Measurements from ENCODE around the gene KLHL36. TPM values are rescaled to one million over a fixed set of nuclear protein-coding genes. Genes with fewer than 3 reads are reported as not detected.

KLHL36 gene
- total and polyA plus RNA-seq, 9 of the 15 experiments (the other 6 are each of a cell fraction or from before 2014, with no cell fraction given), result 2.1 to 51.2 (median 18.5) TPM

GRCh38 chr16:84700446-84701300 lies 52.4 kb downstream of the KLHL36 start (continued):
- no peak for TF ChIP-seq ZNF280A (IDR thresholded peaks at IDR 0.05; ENCODE audit: low read depth, partially characterized antibody)
- no peak for TF ChIP-seq E4F1 (CRISPR knock-in tag; IDR thresholded peaks at IDR 0.05; ENCODE audit: borderline replicate concordance)
- TF ChIP-seq HDGF (IDR thresholded peaks at IDR 0.05), result no peak
- TF ChIP-seq NCOA1 (IDR thresholded peaks at IDR 0.05; ENCODE audit: low read depth), result no peak
- TF ChIP-seq HMG20B (CRISPR knock-in tag; IDR thresholded peaks at IDR 0.05), result no peak
- no peak for TF ChIP-seq ZNF57 (CRISPR knock-in tag; IDR thresholded peaks at IDR 0.05)
- TF ChIP-seq TGIF2 (CRISPR knock-in tag; IDR thresholded peaks at IDR 0.05), result no peak
- no peak for TF ChIP-seq THRA (IDR thresholded peaks at IDR 0.05)
- no peak for TF ChIP-seq CEBPB (tag; IDR thresholded peaks at IDR 0.05)
- no peak for TF ChIP-seq ZNF274 (IDR thresholded peaks at IDR 0.05; ENCODE audit: borderline replicate concordance, low read depth, low read length)
- TF ChIP-seq ZNF23 (CRISPR knock-in tag; IDR thresholded peaks at IDR 0.05), result no peak
- no peak for TF ChIP-seq CBX2 (IDR thresholded peaks at IDR 0.05; ENCODE audit: insufficient read depth, low read length, poor library complexity, severe bottlenecking)
- peak; percentile 32; the same call in 1 of the 2 replicates for TF ChIP-seq EGR1 (conservative IDR thresholded peaks at IDR 0.05)
- no peak for TF ChIP-seq MBD1 (CRISPR knock-in tag; IDR thresholded peaks at IDR 0.05)
- no peak for TF ChIP-seq MECOM (CRISPR knock-in tag; IDR thresholded peaks at IDR 0.05)
- TF ChIP-seq NR2C2 (CRISPR knock-in tag; IDR thresholded peaks at IDR 0.05), result no peak
- TF ChIP-seq NR2C2 (tag; IDR thresholded peaks at IDR 0.05), result 0 out of 2 replicates have a peak, but pooled peaks have one; percentile 16
- no peak for TF ChIP-seq HDAC3 (IDR thresholded peaks at IDR 0.05; ENCODE audit: borderline replicate concordance, partially characterized antibody)
- 0 out of 2 replicates have a peak, but pooled peaks have one; percentile 6 for TF ChIP-seq RBFOX2 (IDR thresholded peaks at IDR 0.05; ENCODE audit: low read depth, low read length)
- TF ChIP-seq CTBP1 (IDR thresholded peaks at IDR 0.05; ENCODE audit: borderline replicate concordance), result no peak
- TF ChIP-seq TEAD1 (CRISPR knock-in tag; IDR thresholded peaks at IDR 0.05), result no peak
- no peak for TF ChIP-seq SMARCB1 (IDR thresholded peaks at IDR 0.05; ENCODE audit: insufficient read length, low read depth)
